ENCODE measurements around the gene PLEK2.

PLEK2 gene

DNA sequence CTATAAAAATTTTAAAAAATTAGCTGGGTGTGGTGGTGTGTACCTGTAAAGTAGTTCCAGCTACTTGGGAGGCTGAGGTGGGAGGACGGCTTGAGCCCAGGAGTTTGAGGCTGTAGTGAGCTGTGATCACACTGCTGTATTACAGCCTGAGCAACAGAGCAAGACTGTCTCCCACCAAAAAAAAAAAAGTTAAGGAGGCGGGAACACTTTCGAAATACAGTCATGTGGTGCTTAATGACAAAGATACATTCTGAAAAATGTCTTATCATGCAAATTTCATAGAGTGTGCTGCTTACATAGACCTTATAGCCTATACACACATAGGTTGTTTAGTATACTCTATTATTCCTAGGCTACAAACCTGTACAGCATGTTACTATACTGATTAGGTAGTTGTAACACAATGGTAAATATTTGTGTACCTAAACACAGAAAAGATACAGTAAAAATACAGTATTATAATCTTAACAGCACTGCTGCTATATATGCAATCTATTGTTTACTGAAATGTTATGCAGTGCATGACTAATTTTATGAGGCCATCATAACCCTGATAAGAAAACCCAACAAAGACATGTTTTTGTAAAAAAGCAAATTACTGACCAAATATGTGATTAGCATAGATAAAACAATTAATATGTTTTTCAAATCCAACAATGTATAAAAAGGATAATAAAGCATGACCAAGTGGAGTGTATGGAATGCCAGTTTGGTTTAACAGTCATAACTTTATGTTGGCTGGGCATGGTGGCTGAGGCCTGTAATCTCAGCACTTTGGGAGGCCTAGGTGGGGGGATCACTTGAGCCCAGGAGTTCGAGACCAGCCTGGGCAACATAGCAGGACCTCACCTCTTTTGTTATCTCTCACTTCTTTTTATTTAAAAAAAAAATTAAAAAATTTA, 40.5 kb downstream of the PLEK2 start:
- Mint-ChIP-seq H3K27me3 (ENCODE audit: low read depth) (no peaks in the 10 kb centered on the region), H3K27ac (no peak overlapping the region), H3K9me3 (no peaks in the 10 kb centered on the region), H3K4me3 (no peak overlapping the region), H3K4me1 (no peaks in the 10 kb centered on the region), H3K36me3 (ENCODE audit: low read depth) (peaks cover 59% of the 10 kb centered on the region)
- TF ChIP-seq, protein P1, sequence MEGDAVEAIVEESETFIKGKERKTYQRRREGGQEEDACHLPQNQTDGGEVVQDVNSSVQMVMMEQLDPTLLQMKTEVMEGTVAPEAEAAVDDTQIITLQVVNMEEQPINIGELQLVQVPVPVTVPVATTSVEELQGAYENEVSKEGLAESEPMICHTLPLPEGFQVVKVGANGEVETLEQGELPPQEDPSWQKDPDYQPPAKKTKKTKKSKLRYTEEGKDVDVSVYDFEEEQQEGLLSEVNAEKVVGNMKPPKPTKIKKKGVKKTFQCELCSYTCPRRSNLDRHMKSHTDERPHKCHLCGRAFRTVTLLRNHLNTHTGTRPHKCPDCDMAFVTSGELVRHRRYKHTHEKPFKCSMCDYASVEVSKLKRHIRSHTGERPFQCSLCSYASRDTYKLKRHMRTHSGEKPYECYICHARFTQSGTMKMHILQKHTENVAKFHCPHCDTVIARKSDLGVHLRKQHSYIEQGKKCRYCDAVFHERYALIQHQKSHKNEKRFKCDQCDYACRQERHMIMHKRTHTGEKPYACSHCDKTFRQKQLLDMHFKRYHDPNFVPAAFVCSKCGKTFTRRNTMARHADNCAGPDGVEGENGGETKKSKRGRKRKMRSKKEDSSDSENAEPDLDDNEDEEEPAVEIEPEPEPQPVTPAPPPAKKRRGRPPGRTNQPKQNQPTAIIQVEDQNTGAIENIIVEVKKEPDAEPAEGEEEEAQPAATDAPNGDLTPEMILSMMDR (IDR thresholded peaks at IDR 0.05; ENCODE audit: unreplicated experiment in 3 of 3): no peak

DNA sequence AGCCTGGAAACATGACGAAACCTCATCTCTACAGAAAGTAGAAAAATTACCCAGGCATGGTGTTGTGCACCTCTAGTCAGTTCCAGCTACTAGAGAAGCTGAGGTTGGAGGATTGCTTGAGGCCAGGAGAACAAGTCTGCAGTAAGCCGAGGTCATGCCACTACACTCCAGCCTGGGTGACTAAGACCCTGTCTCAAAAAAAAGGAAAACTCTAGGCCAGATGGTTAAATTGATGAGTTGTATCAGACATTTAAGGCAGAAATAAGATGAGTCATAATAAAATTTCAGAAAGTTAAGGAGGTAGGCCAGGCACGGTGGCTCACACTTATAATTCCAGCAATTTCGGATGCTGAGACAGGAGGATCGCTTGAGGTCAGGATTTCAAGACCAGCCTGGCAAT, 41.1 kb downstream of the PLEK2 start:
- TF ChIP-seq, protein P1 (IDR thresholded peaks at IDR 0.05; ENCODE audit: unreplicated experiment in 3 of 3): no peak
- Mint-ChIP-seq H3K36me3 (ENCODE audit: low read depth) (peaks cover 57% of the 10 kb centered on the region), H3K4me3 (no peak overlapping the region), H3K27ac (no peak overlapping the region), H3K9me3 (no peaks in the 10 kb centered on the region), H3K27me3 (ENCODE audit: low read depth) (no peaks in the 10 kb centered on the region), H3K4me1 (no peaks in the 10 kb centered on the region)

DNA sequence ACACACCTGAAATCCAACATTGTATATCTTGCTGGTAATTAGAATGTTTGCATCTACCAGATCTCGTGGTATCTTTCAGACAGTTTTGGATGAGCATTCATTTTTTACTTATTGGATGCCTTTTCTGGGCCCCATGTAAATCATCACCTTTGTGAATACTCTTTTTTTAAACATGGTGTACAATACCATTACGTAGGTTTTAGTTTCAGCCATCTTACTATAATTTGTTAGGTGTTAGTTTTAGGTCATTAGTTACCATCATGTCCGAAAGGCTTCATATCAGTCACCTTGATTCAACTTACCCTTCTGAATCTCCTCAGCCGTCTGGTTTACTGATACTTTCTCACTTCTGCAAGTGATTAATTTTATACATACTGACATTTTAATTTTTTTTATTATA, 46.5 kb downstream of the PLEK2 start:
- H3K27me3 Mint-ChIP-seq (ENCODE audit: low read depth): no peaks in the 10 kb centered on the region
- no peaks in the 10 kb centered on the region for H3K9me3 Mint-ChIP-seq
- no peak overlapping the region for H3K27ac Mint-ChIP-seq
- TF ChIP-seq, protein P1 (IDR thresholded peaks at IDR 0.05; ENCODE audit: unreplicated experiment in 3 of 3): no peak
- peaks cover 50% of the 10 kb centered on the region for H3K36me3 Mint-ChIP-seq (ENCODE audit: low read depth)
- H3K4me1 Mint-ChIP-seq: peaks cover 16% of the 10 kb centered on the region
- no peak overlapping the region for H3K4me3 Mint-ChIP-seq

DNA sequence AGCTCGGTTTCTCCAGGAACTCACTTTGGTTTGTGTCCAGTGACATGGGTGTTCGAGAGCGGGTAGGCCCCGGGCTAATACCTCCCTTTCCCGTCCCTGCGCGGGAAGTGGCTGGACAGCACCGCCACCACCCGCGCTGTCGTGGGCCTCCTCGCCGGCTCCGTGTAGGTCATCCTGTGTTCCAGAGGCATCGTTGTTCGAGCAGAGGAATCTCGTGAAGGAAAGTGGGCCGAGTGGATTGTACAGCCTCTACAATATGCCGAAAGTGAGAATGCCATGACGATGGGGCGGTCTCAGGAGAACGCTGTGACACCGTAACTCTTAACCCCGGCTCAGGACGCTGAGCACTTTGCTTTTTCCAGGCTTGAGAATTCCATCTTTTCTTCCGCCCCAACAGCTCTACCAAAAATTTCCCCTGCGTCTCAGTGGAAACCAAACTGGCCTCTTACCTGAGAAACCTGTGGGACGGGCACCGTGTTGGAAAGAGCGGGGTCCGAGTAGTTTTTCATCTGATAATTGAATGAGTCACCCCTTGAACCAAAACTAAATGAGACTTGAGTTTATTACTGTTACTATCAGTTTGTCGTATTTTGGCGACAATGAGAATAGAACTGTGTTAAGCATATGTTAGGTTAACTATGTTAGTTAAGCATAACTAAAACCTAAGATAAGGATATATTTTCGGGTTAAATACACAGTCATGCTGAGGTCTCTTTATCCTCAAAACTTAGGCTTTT, 51.3 kb downstream of the PLEK2 start:
- H3K27ac Mint-ChIP-seq: peak overlapping the region; percentile 98 to 100 (median 99)
- peaks cover 16% of the 10 kb centered on the region for H3K36me3 Mint-ChIP-seq (ENCODE audit: low read depth)
- H3K9me3 Mint-ChIP-seq: no peaks in the 10 kb centered on the region
- peaks cover 56% of the 10 kb centered on the region for H3K4me1 Mint-ChIP-seq
- H3K4me3 Mint-ChIP-seq: peak overlapping the region; percentile 99 to 100 (median 99)
- TF ChIP-seq, protein P1 (IDR thresholded peaks at IDR 0.05; ENCODE audit: unreplicated experiment in 3 of 3): no peak
- no peaks in the 10 kb centered on the region for H3K27me3 Mint-ChIP-seq (ENCODE audit: low read depth)

DNA sequence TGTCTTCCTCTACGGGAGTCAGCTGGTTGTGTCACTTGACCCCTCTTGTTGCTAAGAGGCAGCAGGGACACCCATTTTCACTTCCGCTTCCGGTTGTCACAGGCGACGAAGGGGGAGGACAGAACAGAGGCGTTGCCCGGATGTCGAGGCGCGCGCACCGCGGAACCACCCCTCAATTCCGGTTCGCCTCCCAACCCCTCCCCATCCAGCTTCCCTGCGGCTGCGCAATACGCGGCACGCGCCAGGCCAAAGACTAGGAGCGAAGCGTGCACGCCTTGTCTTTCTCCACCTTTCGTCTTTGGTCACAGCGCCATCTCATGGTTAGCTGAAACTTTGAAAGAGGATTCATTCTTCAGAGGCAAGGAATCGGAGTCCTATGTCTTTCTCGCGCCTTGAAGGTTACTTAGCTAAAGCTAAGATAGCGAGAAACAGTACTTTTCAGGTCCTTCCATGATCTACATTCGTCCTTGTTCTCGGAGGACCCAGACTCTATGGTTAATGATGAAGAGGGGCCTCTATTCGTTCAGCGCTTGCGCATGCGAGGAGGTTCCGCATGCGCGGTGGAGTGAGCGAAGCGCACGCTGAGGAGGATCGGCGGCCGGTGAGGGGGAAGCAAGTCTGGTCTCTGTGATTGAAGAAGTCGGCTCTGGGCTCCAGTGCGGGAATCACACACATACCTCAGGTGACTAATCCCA, 52.0 kb downstream of the PLEK2 start, which contains the start of the genes ATP6V1D and EIF2S1:
Gene ATP6V1D, minus strand, starts transcription at position 30 of the 695 bp plus-strand sequence. CDS start 106 bp downstream, outside the sequence.
Gene EIF2S1, plus strand, starts transcription at position 554 of the 695 bp plus-strand sequence. CDS start 4,440 bp downstream, outside the sequence.
- Mint-ChIP-seq H3K4me1 (peaks cover 56% of the 10 kb centered on the region), H3K27ac (peak within 1 kb of the TSS; percentile 98 to 100 (median 99)), H3K27me3 (ENCODE audit: low read depth) (no peaks in the 10 kb centered on the region), H3K9me3 (no peaks in the 10 kb centered on the region), H3K36me3 (ENCODE audit: low read depth) (peaks cover 9% of the 10 kb centered on the region), H3K4me3 (peak within 1 kb of the TSS; percentile 99 to 100 (median 99))
- TF ChIP-seq, protein P1 (IDR thresholded peaks at IDR 0.05; ENCODE audit: unreplicated experiment in 3 of 3): peak; percentile 100

All from nephron (organoid).